Measurements from ENCODE around the gene THBS4. TPM values are rescaled to one million over a fixed set of nuclear protein-coding genes. Genes with fewer than 3 reads are reported as not detected.
"Not testable (repeated sequence)": the region's sequence is repeated elsewhere in the genome, so short reads cannot be mapped to it uniquely, and the experiment has no call there.

The THBS4 gene
- total RNA-seq, 1 donor from 2014 or later = 135 TPM

DNA sequence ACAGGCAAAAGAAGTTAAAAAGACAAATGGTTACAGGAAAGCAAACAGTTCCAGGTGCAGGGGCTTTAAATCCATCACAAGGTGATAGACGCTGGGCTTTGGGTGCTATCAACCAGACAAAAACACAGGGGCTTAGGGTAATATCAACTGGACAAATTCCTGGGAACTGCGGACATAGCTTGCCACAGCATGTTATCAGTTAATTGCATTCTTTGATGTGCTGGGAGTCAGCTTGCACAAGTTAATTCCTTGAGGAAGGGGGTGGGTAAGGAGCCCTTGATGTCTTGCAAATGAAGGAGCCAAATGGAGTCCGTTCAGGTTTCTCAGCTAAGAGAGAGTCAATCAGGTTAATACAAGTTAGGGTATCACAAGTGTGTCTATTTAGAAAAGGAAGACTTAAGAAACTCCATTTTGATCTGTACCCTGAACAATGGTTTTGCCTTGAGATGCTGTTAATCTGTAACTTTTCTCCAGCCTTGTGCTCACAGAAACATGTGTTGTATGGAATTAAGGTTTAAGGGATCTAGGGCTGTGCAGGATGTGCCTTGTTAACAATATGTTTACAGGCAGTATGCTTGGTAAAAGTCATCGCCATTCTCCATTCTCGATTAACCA lies 76.3 kb downstream of the THBS4 start:
- H3K9me3 ChIP-seq (ENCODE audit: control insufficient read depth in 3 of 3, low read length in 3 of 3); H3K27me3 ChIP-seq (ENCODE audit: control insufficient read depth in 3 of 3, insufficient read depth in 3 of 3, low read length in 3 of 3): not testable (repeated sequence)

GRCh38 chr5:80114860-80115259 lies 79.7 kb downstream of the THBS4 start:
- H3K27ac ChIP-seq (ENCODE audit: low read depth, low read length) = no peak overlapping the region
- no peaks in the 10 kb centered on the region for H3K36me3 ChIP-seq (ENCODE audit: control insufficient read depth in 3 of 3, insufficient read depth in 3 of 3, low read length in 3 of 3)
- H3K27me3 ChIP-seq (ENCODE audit: control insufficient read depth in 3 of 3, insufficient read depth in 3 of 3, low read length in 3 of 3) = no peaks in the 10 kb centered on the region

More for the DNA sequence above, 76.3 kb downstream of the THBS4 start:
- H3K27ac ChIP-seq (ENCODE audit: low read depth, low read length); H3K9ac ChIP-seq (ENCODE audit: low read depth in 1 of 3, low read length in 3 of 3); H3K4me3 ChIP-seq (ENCODE audit: low read length in 3 of 3); H3K36me3 ChIP-seq (ENCODE audit: control insufficient read depth in 3 of 3, insufficient read depth in 3 of 3, low read length in 3 of 3); H3K4me1 ChIP-seq (ENCODE audit: control insufficient read depth in 3 of 3, insufficient read depth in 3 of 3, low read length in 3 of 3): not testable (repeated sequence)

GRCh38 chr5:80116000-80116399 lies 80.9 kb downstream of the THBS4 start:
- no peaks in the 10 kb centered on the region for H3K27me3 ChIP-seq (ENCODE audit: control insufficient read depth in 3 of 3, insufficient read depth in 3 of 3, low read length in 3 of 3)
- H3K9me3 ChIP-seq (ENCODE audit: control insufficient read depth in 3 of 3, low read length in 3 of 3) = no peaks in the 10 kb centered on the region
- no peak overlapping the region for H3K27ac ChIP-seq (ENCODE audit: low read depth, low read length)
- no peaks in the 10 kb centered on the region for H3K36me3 ChIP-seq (ENCODE audit: control insufficient read depth in 3 of 3, insufficient read depth in 3 of 3, low read length in 3 of 3)
- H3K4me3 ChIP-seq (ENCODE audit: low read length in 3 of 3) = no peak overlapping the region
- H3K9ac ChIP-seq (ENCODE audit: low read depth in 1 of 3, low read length in 3 of 3) = no peak overlapping the region
- H3K4me1 ChIP-seq (ENCODE audit: control insufficient read depth in 3 of 3, insufficient read depth in 3 of 3, low read length in 3 of 3) = no peaks in the 10 kb centered on the region

More at GRCh38 chr5:80114860-80115259, 79.7 kb downstream of the THBS4 start:
- Histone ChIP-seq H3K9ac (ENCODE audit: low read depth in 1 of 3, low read length in 3 of 3) (no peak overlapping the region), H3K4me1 (ENCODE audit: control insufficient read depth in 3 of 3, insufficient read depth in 3 of 3, low read length in 3 of 3) (no peaks in the 10 kb centered on the region), H3K4me3 (ENCODE audit: low read length in 3 of 3) (no peak overlapping the region), H3K9me3 (ENCODE audit: control insufficient read depth in 3 of 3, low read length in 3 of 3) (no peaks in the 10 kb centered on the region)

DNA sequence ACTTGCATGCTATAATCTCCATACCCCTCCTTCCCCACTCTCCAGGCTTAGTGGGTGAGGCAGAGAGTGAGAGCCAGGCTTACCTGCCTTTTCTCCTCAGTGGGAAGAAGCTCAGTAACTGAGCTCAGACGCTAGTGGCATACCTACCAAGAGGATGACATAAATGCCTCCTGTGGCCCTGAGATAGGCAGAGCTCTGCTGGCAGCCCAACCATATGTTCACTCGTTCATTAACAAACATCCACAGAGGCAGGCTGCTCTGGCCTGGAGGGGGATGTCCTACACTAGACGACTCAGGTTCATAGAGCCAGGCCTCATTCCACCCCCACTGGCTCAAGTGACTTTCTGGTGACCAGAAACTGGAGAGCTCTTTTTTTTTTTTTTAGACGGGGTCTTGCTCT lies 81.3 kb downstream of the THBS4 start:
- no peaks in the 10 kb centered on the region for H3K27me3 ChIP-seq (ENCODE audit: control insufficient read depth in 3 of 3, insufficient read depth in 3 of 3, low read length in 3 of 3)

GRCh38 chr5:80117446-80117845 lies 82.3 kb downstream of the THBS4 start:
- H3K9me3 ChIP-seq (ENCODE audit: control insufficient read depth in 3 of 3, low read length in 3 of 3) = no peaks in the 10 kb centered on the region
- no peaks in the 10 kb centered on the region for H3K27me3 ChIP-seq (ENCODE audit: control insufficient read depth in 3 of 3, insufficient read depth in 3 of 3, low read length in 3 of 3)
- no peak overlapping the region for H3K27ac ChIP-seq (ENCODE audit: low read depth, low read length)
- H3K4me1 ChIP-seq (ENCODE audit: control insufficient read depth in 3 of 3, insufficient read depth in 3 of 3, low read length in 3 of 3) = no peaks in the 10 kb centered on the region
- no peak overlapping the region for H3K9ac ChIP-seq (ENCODE audit: low read depth in 1 of 3, low read length in 3 of 3)
- H3K4me3 ChIP-seq (ENCODE audit: low read length in 3 of 3) = no peak overlapping the region
- no peaks in the 10 kb centered on the region for H3K36me3 ChIP-seq (ENCODE audit: control insufficient read depth in 3 of 3, insufficient read depth in 3 of 3, low read length in 3 of 3)

More for the DNA sequence above, 81.3 kb downstream of the THBS4 start:
- Histone ChIP-seq H3K9me3 (ENCODE audit: control insufficient read depth in 3 of 3, low read length in 3 of 3) (no peaks in the 10 kb centered on the region), H3K9ac (ENCODE audit: low read depth in 1 of 3, low read length in 3 of 3) (no peak overlapping the region), H3K27ac (ENCODE audit: low read depth, low read length) (no peak overlapping the region), H3K36me3 (ENCODE audit: control insufficient read depth in 3 of 3, insufficient read depth in 3 of 3, low read length in 3 of 3) (no peaks in the 10 kb centered on the region), H3K4me1 (ENCODE audit: control insufficient read depth in 3 of 3, insufficient read depth in 3 of 3, low read length in 3 of 3) (no peaks in the 10 kb centered on the region), H3K4me3 (ENCODE audit: low read length in 3 of 3) (no peak overlapping the region)

GRCh38 chr5:80119372-80119771 lies 84.2 kb downstream of the THBS4 start:
- no peak overlapping the region for H3K27ac ChIP-seq (ENCODE audit: low read depth, low read length)

DNA sequence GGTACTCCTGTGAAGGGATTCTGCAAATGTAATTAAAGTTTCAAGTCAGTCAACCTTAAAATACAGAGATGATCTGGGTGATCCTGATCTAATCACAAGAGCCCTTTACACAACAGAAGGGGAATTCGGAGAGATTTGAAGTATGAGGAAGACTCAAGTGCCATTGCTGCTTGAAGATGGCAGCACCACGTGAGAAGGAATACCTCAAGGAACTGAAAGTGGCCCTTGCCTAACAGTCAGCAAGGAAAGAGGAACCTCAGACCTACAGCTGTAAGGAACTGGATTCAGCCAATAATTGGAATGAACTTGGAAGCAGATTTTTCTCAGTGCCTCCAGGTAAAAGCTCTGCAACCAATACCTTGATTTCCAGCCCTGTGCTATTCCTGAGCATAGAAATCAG lies 87.4 kb downstream of the THBS4 start:
- Histone ChIP-seq H3K27ac (ENCODE audit: low read depth, low read length) (no peak overlapping the region), H3K9me3 (ENCODE audit: control insufficient read depth in 3 of 3, low read length in 3 of 3) (no peaks in the 10 kb centered on the region), H3K36me3 (ENCODE audit: control insufficient read depth in 3 of 3, insufficient read depth in 3 of 3, low read length in 3 of 3) (no peaks in the 10 kb centered on the region), H3K4me3 (ENCODE audit: low read length in 3 of 3) (no peak overlapping the region), H3K4me1 (ENCODE audit: control insufficient read depth in 3 of 3, insufficient read depth in 3 of 3, low read length in 3 of 3) (no peaks in the 10 kb centered on the region), H3K9ac (ENCODE audit: low read depth in 1 of 3, low read length in 3 of 3) (no peak overlapping the region), H3K27me3 (ENCODE audit: control insufficient read depth in 3 of 3, insufficient read depth in 3 of 3, low read length in 3 of 3) (no peaks in the 10 kb centered on the region)

More at GRCh38 chr5:80119372-80119771, 84.2 kb downstream of the THBS4 start:
- Histone ChIP-seq H3K9me3 (ENCODE audit: control insufficient read depth in 3 of 3, low read length in 3 of 3) (no peaks in the 10 kb centered on the region), H3K4me1 (ENCODE audit: control insufficient read depth in 3 of 3, insufficient read depth in 3 of 3, low read length in 3 of 3) (no peaks in the 10 kb centered on the region), H3K27me3 (ENCODE audit: control insufficient read depth in 3 of 3, insufficient read depth in 3 of 3, low read length in 3 of 3) (no peaks in the 10 kb centered on the region), H3K9ac (ENCODE audit: low read depth in 1 of 3, low read length in 3 of 3) (no peak overlapping the region), H3K36me3 (ENCODE audit: control insufficient read depth in 3 of 3, insufficient read depth in 3 of 3, low read length in 3 of 3) (no peaks in the 10 kb centered on the region), H3K4me3 (ENCODE audit: low read length in 3 of 3) (no peak overlapping the region)

DNA sequence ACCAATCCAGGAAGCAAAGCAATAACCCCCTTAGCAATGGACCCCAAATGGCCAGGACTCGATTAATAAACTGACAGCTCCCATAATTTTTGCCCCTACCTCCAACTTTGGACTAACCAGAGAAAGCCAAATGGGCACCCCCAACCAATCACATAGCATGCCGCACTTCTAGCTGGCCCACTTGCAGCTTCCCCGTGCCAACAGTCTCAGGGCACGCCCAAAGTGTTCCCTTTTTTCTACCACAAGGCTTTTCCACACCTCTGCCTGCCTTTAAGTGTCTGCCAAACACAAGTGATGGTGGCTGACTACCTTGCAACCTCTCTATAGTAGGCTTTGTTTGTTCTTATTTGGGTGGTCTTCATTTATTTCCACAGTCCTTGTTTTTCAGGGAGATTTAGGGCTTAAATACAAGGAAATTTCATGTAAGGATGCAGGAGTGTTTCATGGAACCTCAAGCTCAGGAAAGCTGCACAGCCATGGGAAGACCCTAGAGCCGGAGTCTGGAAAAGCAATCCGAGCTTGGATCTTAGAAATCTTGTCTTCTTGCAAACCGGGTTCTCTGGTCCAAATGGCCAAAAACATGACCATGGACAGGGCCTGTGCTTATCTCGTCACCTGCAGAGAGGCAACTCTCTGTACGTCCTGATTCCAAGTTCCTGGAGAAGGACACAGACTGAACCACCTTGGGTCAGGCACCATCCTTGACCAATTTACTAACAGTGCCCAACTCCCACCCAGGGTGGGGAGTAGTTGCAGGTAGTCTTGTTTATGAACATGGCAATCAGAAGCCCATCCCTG lies 89.2 kb downstream of the THBS4 start:
- Histone ChIP-seq H3K4me3 (ENCODE audit: low read length in 3 of 3) (no peak overlapping the region), H3K4me1 (ENCODE audit: control insufficient read depth in 3 of 3, insufficient read depth in 3 of 3, low read length in 3 of 3) (no peaks in the 10 kb centered on the region), H3K36me3 (ENCODE audit: control insufficient read depth in 3 of 3, insufficient read depth in 3 of 3, low read length in 3 of 3) (no peaks in the 10 kb centered on the region), H3K9me3 (ENCODE audit: control insufficient read depth in 3 of 3, low read length in 3 of 3) (no peaks in the 10 kb centered on the region), H3K9ac (ENCODE audit: low read depth in 1 of 3, low read length in 3 of 3) (no peak overlapping the region), H3K27ac (ENCODE audit: low read depth, low read length) (no peak overlapping the region), H3K27me3 (ENCODE audit: control insufficient read depth in 3 of 3, insufficient read depth in 3 of 3, low read length in 3 of 3) (no peaks in the 10 kb centered on the region)

GRCh38 chr5:80125022-80125961 lies 90.1 kb downstream of the THBS4 start:
- Histone ChIP-seq H3K27ac (ENCODE audit: low read depth, low read length) (peak overlapping the region; percentile 19), H3K9me3 (ENCODE audit: control insufficient read depth in 3 of 3, low read length in 3 of 3) (no peaks in the 10 kb centered on the region), H3K9ac (ENCODE audit: low read depth in 1 of 3, low read length in 3 of 3) (no peak overlapping the region), H3K27me3 (ENCODE audit: control insufficient read depth in 3 of 3, insufficient read depth in 3 of 3, low read length in 3 of 3) (no peaks in the 10 kb centered on the region), H3K4me1 (ENCODE audit: control insufficient read depth in 3 of 3, insufficient read depth in 3 of 3, low read length in 3 of 3) (no peaks in the 10 kb centered on the region), H3K4me3 (ENCODE audit: low read length in 3 of 3) (no peak overlapping the region), H3K36me3 (ENCODE audit: control insufficient read depth in 3 of 3, insufficient read depth in 3 of 3, low read length in 3 of 3) (no peaks in the 10 kb centered on the region)

Measured in skeletal muscle tissue (tissue), 4 donors.